NCI-H2029 (cell line): ENCODE measurements around the gene NUP153.
"Not testable (repeated sequence)": the region's sequence is repeated elsewhere in the genome, so short reads cannot be mapped to it uniquely, and the experiment has no call there.

Experiments
- DNase-seq: peaks from one replicate; lab custom pipeline; 2025; lab: John Stamatoyannopoulos, UW

Gene NUP153

DNA sequence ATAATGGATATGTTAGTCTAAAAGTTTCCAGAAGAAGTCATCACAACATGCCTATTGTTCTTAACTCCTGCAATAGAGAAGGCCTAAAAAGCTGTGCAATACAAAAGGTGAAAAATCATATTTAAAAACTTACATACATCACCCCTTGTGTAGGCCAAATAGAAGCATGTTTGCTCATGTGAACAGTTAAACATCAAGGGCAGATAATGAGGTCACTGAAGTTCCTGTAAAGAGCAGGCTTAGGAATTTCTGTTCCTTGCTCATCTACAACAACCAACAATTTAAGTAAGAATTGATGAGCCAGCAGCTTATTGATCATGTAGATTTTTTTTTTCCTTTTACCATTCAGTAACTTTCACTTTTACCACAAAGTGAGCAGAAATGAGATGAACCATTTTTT lies 7.5 kb upstream of the NUP153 start:
- no peak for DNase-seq

GRCh38 chr6:17712576-17712975 lies 5.9 kb upstream of the NUP153 start:
- no peak for DNase-seq

GRCh38 chr6:17710331-17710730 lies 3.6 kb upstream of the NUP153 start:
- peak; percentile 40 for DNase-seq

GRCh38 chr6:17709476-17709875 lies 2.8 kb upstream of the NUP153 start:
- DNase-seq, result no peak

DNA sequence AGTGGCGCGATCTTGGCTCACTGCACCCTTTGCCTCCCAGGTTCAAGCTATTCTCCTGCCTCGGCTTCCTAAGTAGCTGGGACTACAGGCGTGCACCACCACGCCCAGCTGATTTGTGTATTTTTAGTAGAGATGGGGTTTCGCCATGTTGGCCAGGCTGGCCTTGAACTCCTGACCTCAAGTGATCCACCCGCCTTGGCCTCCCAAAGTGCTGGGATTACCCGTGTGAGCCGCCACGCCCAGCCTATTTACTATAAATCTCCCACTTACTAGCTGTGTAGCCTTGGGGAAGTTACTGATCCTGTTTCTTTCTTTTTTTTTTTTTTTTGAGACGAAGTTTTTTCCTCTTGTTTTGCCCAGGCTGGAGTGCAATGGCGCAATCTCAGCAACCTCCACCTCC lies 1.3 kb upstream of the NUP153 start:
- DNase-seq, result not testable (repeated sequence)

DNA sequence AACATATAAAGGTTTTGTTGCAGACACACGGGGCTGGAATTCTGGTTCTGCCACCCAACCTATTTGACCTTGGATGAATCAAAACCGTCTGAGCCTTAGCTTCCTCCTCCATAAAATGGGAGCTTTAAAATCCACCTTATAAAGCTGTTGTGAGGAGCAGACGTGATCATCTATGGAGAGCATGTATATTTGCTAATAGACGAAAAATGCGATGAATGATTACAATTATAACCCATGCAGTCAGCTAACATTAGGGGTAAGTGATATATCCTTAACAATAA lies 586 bp upstream of the NUP153 start:
- peak; percentile 28 for DNase-seq

DNA sequence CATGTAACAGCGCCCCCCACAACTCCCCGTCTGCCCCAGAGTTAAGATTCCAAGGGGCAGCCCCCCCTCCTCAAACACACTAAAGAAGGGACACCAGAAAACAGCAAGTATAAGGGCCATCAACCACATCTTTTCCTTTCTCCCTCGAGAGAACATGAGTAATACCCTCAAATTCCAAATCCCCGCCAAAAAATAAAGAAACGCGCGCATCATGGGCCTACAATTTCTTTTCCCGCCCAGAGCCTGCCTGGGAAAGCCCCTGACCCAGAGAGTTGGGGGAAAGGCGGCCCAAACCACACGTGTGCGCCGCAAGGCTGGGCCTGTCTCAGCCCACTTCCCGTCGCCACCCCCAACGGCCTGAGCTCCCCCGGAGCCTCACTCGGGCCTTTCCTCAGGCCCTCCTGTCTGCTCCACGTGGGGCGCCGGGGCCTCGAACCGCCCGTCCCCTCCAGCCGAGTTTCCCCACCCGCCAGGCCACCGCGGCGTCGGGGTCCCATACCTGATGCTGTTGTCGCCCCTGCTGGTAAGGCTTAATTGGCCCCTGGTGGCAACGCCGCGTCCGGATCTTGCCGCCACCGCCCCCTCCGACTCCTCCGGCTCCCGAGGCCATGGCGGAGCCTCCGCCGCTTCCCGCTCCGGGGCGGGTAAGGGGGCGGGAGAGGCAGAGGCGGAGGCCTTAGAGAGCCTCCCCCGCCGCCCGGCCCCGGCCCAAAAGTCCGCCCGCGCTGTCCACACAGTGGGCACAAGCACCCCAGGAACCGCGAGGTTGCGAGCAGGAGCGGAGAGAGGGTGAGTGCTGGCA lies 746 bp downstream of the NUP153 start:
- DNase-seq, result peak; percentile 52

GRCh38 chr6:17705428-17705777 lies 1.3 kb downstream of the NUP153 start:
- DNase-seq, result peak; percentile 54

DNA sequence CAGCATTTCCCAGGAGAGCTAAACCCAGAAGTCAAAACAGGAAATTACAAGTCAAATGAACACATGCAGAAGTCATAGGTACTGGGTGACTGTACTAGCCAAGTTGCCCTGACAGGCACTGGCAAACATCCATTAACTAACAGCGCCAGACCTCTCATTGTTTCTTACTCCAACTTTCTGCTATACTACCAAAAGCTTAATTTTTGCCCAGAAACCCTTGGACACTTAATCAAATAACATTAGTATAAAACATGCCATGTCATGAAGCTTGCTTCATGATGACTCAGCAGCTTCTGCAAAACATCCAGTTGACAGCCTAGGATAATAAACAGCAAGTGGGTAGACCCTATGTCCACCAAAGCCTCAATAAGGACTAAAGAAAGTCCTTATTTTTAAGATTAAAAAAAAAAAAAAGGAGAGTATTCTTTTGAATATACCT lies 3.5 kb downstream of the NUP153 start:
- no peak for DNase-seq

DNA sequence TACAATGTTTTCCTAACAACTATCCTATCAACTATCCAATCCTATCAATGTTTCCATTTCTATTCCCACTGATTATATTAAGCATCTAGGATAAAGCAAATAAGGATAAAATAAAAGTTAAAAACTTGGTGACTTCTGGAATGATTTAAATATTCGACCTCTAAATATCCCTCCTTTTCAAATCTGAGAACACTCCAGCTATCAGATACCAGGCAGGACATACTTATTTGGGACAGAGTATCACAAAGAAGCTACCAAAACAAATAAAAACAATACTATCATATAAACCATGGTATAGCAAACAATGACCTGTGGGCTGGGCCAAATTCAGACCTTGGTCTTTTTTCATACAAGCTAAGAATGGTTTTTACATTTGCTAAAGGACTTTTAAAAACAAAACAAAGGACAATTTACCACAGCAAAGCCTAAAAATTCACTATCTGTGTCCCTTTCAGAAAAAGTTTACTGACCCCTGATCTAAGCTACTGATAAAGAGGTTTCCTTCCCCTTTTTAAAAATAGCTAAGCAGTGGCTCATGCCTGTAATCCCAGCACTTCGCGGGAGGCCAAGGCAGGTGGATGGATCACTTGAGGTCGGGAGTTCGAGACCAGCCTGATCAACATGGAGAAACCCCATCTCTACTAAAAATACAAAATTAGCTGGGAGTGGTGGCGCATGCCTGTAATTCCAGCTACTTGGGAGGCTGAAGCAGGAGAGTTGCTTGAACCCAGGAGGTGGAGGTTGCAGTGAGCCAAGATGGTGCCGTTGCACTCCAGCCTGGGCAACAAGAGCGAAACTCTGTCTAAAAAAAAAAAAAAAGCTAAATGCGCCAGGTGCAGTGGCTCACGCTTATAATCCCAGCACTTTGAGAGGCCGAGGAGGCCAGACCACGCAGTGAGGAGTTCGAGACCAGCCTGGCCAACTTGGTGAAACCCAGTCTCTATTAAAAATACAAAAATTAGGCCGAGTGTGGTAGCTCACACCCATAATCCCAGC lies 6.0 kb downstream of the NUP153 start:
- DNase-seq, result no peak

- no peak for DNase-seq
Measured at GRCh38 chr6:17691925-17692538, 14.7 kb downstream of the NUP153 start.

- DNase-seq, result no peak
Measured at GRCh38 chr6:17688481-17688880, 18.2 kb downstream of the NUP153 start.

DNA sequence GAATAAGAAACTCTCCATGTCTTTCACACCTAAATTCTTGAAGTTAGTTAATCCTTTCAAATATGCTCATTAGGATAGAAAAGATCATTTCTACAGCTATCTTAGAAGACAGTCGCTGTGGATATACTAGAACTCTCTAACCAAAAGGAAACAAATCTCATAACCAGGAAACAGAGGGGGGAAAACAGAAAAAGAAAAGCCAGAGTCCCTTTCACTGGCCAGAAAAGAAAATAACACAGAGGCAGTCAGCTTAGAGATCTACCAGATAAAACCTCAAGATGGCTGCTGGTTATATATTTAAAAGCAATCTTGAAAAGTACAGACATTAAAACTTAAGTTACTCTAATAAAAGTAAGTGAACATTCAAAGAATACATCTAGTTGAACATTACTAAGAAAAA lies 19.6 kb downstream of the NUP153 start:
- DNase-seq, result no peak

- no peak for DNase-seq
Measured at GRCh38 chr6:17684134-17684533, 22.6 kb downstream of the NUP153 start.

DNA sequence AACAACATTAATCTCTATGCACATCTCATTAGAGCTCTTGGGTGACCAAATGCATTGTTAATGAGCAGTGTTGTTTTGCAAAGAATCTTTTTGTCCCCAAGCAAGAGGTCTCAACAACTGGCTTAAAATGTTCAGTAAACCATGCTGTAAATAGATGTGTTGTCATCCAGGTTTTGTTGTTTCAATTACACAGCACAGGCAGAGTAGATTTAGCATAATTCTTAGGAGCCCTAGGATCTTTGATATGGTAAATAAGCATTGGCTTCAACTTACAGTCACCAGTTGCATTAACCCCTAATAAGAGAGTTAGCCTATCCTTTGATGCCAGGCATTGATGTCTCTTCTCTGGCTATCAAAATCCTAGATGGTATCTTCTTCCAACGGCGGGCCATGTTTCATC lies 23.3 kb downstream of the NUP153 start:
- no peak for DNase-seq

DNA sequence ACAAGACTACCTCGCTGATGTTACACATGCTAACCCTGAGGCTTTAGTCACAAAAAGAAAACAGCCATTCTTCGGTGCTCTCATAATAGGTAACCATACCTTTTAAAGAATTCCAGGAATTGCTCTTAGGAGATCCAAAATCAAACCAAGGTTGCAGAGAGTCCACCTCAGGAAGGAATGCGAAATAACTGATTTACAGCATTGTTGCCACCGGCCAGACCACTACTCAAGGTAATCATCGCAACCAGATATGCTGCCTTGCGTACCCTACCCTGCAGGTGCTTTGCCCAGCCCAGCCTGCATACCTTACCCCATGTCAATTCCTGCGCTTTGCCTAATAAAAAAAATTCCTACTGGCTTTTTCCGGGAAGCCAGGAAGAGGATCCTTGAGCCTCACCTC lies 27.0 kb downstream of the NUP153 start:
- no peak for DNase-seq

GRCh38 chr6:17677602-17678001 lies 29.1 kb downstream of the NUP153 start:
- DNase-seq, result no peak

DNA sequence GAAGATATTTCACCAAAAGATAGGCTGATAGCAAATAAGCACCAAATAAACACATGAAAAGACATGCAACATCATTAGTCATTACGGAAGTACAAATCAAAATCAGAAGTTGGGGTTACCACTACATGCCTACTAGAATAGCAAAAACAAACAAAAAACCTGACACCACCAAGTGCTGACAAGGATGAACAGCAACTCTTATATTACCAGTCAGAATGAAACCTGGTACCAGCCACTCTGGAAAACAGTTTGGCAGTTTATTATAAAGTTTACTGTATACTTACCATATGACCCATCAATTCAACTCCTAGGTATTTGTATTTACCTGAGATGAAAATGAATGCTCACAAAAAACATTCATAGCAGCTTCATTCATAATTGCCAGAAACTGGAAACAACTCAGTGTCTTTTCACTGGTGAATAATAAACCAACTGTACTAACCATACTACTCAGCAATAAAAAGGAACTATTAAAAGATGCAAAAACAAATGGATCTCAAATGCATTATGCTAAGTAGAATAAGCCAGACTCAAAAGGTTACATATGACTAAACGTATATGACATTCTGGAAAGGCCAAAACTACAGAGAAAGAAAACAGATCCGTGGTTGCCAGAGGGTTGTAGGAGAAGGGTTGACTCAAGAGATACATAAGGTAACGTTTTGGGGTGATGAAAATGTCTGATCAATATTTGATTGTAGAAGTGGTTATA lies 33.0 kb downstream of the NUP153 start:
- no peak for DNase-seq

DNA sequence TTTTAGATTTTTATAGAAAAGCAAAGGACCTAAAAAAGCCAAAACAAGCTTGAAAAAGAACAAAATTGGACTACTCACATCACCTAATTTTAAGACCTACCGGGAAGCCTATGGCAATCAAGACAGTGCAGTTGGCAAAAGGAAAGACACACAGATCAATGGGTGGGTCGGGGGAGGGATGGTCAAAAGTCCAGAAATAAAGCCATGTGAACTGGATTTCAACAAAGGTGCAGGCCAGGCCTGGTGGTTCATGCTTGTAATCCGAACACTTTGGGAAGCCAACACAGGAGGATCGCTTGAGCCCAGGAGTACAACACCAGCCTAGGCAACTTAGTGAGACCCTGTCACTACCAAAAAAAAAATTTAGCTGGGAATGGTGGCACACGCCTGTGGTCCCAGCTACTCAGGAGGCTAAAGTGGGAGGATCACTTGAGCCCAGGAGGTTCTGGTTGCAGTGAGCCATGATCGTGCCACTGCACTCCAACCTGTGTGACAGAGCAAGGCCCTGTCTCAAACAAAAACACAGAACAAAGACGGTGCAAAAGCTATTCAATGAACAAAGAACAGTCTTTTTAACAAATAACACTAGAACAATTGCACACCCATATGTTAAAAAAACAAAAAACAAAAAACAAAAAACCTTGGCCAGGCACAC lies 34.5 kb downstream of the NUP153 start:
- DNase-seq, result no peak

DNA sequence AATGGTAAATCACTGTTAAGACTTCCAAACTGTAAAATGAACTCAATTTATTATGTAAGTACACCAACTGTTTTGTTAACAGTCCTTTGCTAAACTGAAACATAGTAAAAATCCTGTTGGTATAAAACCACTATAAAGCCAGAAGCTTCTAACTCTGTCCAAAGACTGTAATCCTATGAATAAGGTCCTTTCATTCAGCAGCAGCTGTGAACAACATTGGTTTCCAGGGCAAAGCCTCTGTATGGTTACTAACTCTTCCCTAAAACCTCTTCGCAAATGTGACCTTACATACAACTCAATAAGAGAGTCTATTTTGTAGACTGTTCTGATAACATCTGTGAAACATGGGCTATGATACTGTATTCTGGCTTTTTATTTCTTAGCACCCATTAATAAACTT lies 40.1 kb downstream of the NUP153 start:
- no peak for DNase-seq

DNA sequence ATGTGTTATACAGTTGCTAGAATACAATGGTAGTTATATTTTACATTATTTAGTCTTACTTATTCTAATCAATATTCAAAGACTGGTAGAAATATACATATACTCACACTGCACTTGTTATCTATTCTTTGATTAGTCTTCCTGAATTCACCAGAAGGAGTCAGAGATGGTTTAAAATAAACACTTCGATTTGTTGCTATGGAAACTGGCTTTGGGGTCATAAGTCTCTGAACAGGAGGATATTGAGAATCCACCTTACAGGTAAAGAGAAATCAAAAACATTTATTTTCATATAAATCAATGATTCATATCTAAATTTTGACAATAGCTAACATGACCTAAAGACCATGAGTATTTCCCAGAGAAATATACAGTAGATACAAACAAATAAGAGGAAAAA lies 41.6 kb downstream of the NUP153 start:
- DNase-seq, result no peak

DNA sequence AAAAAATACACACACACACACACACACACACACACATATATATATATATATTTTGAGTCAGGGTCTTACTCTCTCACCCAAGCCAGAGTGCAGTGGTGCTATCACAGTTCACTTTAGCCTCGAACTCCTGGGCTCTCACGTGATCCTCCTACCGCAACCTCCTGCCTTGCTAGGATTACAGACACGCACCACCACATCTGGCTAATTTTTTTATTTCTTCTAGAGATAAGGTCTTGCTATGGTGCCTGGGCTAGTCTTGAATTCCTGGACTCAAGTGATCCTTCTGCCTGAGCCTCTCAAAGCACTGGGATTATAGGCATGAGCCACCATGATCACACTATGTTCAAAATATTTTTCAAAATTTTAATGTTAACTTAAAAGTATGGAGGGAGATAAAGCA lies 43.5 kb downstream of the NUP153 start:
- DNase-seq, result no peak
